Glutamatergic neuron (in vitro differentiated cells): ENCODE data around the gene GPR155. TPM values are rescaled to one million over a fixed set of nuclear protein-coding genes. Genes with fewer than 3 reads are reported as not detected.
A peak's percentile ranks its signal among the peaks of the same experiment; 100 is the strongest.

ENCODE experiments used
- DNase-seq: peaks from one replicate; pipeline ENCODE4 v3.0.0; 2022
- H3K27ac Mint-ChIP-seq: one replicate; pipeline ENCODE4 v1.8.0; 2020; ENCODE audit warnings: mild to moderate bottlenecking, mixed read lengths, inconsistent platforms; ENCODE audit not compliant: unreplicated experiment
- H3K27me3 Mint-ChIP-seq: one replicate; pipeline ENCODE4 v1.8.0; 2020; ENCODE audit warnings: mild to moderate bottlenecking, moderate library complexity, mixed read lengths, inconsistent platforms; ENCODE audit not compliant: unreplicated experiment
- H3K36me3 Mint-ChIP-seq: one replicate; pipeline ENCODE4 v1.8.0; 2020; ENCODE audit warnings: mild to moderate bottlenecking, mixed read lengths, inconsistent platforms; ENCODE audit not compliant: unreplicated experiment
- H3K4me1 Mint-ChIP-seq: one replicate; pipeline ENCODE4 v1.8.0; 2020; ENCODE audit warnings: mild to moderate bottlenecking, low read depth, mixed read lengths, inconsistent platforms; ENCODE audit not compliant: unreplicated experiment
- H3K4me3 Mint-ChIP-seq: one replicate; pipeline ENCODE4 v1.8.0; 2020; ENCODE audit warnings: mild to moderate bottlenecking, mixed read lengths, inconsistent platforms; ENCODE audit not compliant: unreplicated experiment
- H3K9me3 Mint-ChIP-seq: one replicate; pipeline ENCODE4 v1.8.0; 2020; ENCODE audit warnings: mild to moderate bottlenecking, moderate library complexity, mixed read lengths, inconsistent platforms; ENCODE audit not compliant: unreplicated experiment
- CTCF ChIP-seq: fragments of 200-600 bp; sonication (generic); IDR thresholded peaks from one replicate; pipeline ENCODE4 v1.5.0; 2021; ENCODE audit not compliant: partially characterized antibody, unreplicated experiment
- total RNA-seq: library from RNA; stranded (reverse); fragmentation: NEBNext Ultra II Directional; extraction: Animal tissue kit (Norgen Biotek cat#: 25700); gene quantifications from one replicate; pipeline ENCODE4 v1.2.1, GENCODE V29; 2021; ENCODE audit not compliant: unreplicated experiment

Gene GPR155
- total RNA-seq, 1 donor from 2014 or later: 51.1 TPM

GRCh38 chr2:174450021-174450816 is 36.6 kb downstream of the GPR155 start:
- Mint-ChIP-seq H3K27me3 (peaks cover 2% of the 10 kb centered on the region), H3K4me1 (peaks cover 6% of the 10 kb centered on the region), H3K27ac (peak overlapping the region; percentile 4), H3K4me3 (no peak overlapping the region), H3K36me3 (peaks cover 3% of the 10 kb centered on the region), H3K9me3 (peaks cover 4% of the 10 kb centered on the region)
- DNase-seq: no peak
- no peak for TF ChIP-seq CTCF

- TF ChIP-seq CTCF: no peak
- Mint-ChIP-seq H3K4me3 (peak overlapping the region; percentile 14), H3K36me3 (no peaks in the 10 kb centered on the region), H3K9me3 (peaks cover 4% of the 10 kb centered on the region), H3K27ac (peak overlapping the region; percentile 94), H3K4me1 (peaks cover 8% of the 10 kb centered on the region), H3K27me3 (peaks cover 2% of the 10 kb centered on the region)
- DNase-seq: no peak
Observed at GRCh38 chr2:174449033-174449432, 37.8 kb downstream of the GPR155 start.

GRCh38 chr2:174446531-174446930 is 40.3 kb downstream of the GPR155 start:
- Mint-ChIP-seq H3K27ac (peak overlapping the region; percentile 55), H3K4me3 (no peak overlapping the region), H3K9me3 (peaks cover 4% of the 10 kb centered on the region), H3K36me3 (no peaks in the 10 kb centered on the region), H3K4me1 (peaks cover 8% of the 10 kb centered on the region), H3K27me3 (peaks cover 2% of the 10 kb centered on the region)
- DNase-seq: no peak
- no peak for TF ChIP-seq CTCF

GRCh38 chr2:174445248-174445647 is 41.6 kb downstream of the GPR155 start:
- Mint-ChIP-seq H3K4me1 (peaks cover 8% of the 10 kb centered on the region), H3K27me3 (peaks cover 2% of the 10 kb centered on the region), H3K4me3 (no peak overlapping the region), H3K9me3 (peaks cover 4% of the 10 kb centered on the region), H3K27ac (no peak overlapping the region), H3K36me3 (no peaks in the 10 kb centered on the region)
- no peak for TF ChIP-seq CTCF
- no peak for DNase-seq

- DNase-seq: no peak
- no peak overlapping the region for H3K27ac Mint-ChIP-seq
- H3K4me1 Mint-ChIP-seq: peaks cover 8% of the 10 kb centered on the region
- H3K27me3 Mint-ChIP-seq: peaks cover 2% of the 10 kb centered on the region
- H3K36me3 Mint-ChIP-seq: no peaks in the 10 kb centered on the region
- H3K9me3 Mint-ChIP-seq: peaks cover 4% of the 10 kb centered on the region
- no peak for TF ChIP-seq CTCF
- no peak overlapping the region for H3K4me3 Mint-ChIP-seq
Observed at GRCh38 chr2:174444761-174445160, 42.1 kb downstream of the GPR155 start.
